Erythroblast (primary cell): ENCODE data around the gene EDARADD.
"Not testable (repeated sequence)": the region's sequence is repeated elsewhere in the genome, so short reads cannot be mapped to it uniquely, and the experiment has no call there.

Experiments
- DNase-seq, 2 experiments: peaks; one replicate each; lab custom pipeline; 2025; lab: John Stamatoyannopoulos, UW
- GATA1 ChIP-seq: IDR thresholded peaks from 2 replicates; pipeline ENCODE4 v1.6.1; 2011; ENCODE audit warnings: low read depth, mild to moderate bottlenecking, control low read depth, low read length, moderate library complexity
- POLR2A ChIP-seq: IDR thresholded peaks from 2 replicates; pipeline ENCODE4 v1.6.1; 2011; ENCODE audit warnings: mild to moderate bottlenecking, low read length

Gene EDARADD

GRCh38 chr1:236492378-236492777 is 98.3 kb downstream of the EDARADD start:
- TF ChIP-seq GATA1 (no peak), POLR2A (no peak)
- no peak for DNase-seq

- TF ChIP-seq POLR2A: no peak
- no peak for DNase-seq
Measured at GRCh38 chr1:236494082-236494481, 100.0 kb downstream of the EDARADD start.

GRCh38 chr1:236494586-236495466 is 100.7 kb downstream of the EDARADD start:
- DNase-seq: no peak
- no peak for TF ChIP-seq GATA1
- TF ChIP-seq POLR2A: no peak

- no peak for TF ChIP-seq POLR2A
- TF ChIP-seq GATA1: no peak
- no peak for DNase-seq
Measured at GRCh38 chr1:236495467-236496112, 101.5 kb downstream of the EDARADD start.

GRCh38 chr1:236497908-236498307 is 103.8 kb downstream of the EDARADD start:
- DNase-seq: no peak
- no peak for TF ChIP-seq POLR2A
- TF ChIP-seq GATA1: no peak

- no peak for TF ChIP-seq GATA1
- no peak for TF ChIP-seq POLR2A
- DNase-seq: no peak
Measured at GRCh38 chr1:236501093-236501492, 107.0 kb downstream of the EDARADD start.

GRCh38 chr1:236502579-236502971 is 108.5 kb downstream of the EDARADD start:
- TF ChIP-seq GATA1 (no peak), POLR2A (no peak)
- DNase-seq: no peak

- TF ChIP-seq POLR2A: no peak
- peak; percentile 13 to 14 for DNase-seq
Measured at GRCh38 chr1:236502972-236503639, 109.0 kb downstream of the EDARADD start.

- DNase-seq: not testable (repeated sequence)
Measured at GRCh38 chr1:236504338-236504737, 110.3 kb downstream of the EDARADD start.

GRCh38 chr1:236507022-236507700 is 113.1 kb downstream of the EDARADD start:
- peak; percentile 21 to 73 for DNase-seq
- peak; percentile 18 for TF ChIP-seq POLR2A
- TF ChIP-seq GATA1: no peak

GRCh38 chr1:236508593-236509027 is 114.5 kb downstream of the EDARADD start:
- no peak for DNase-seq
- TF ChIP-seq POLR2A (no peak), GATA1 (no peak)

GRCh38 chr1:236509203-236509602 is 115.1 kb downstream of the EDARADD start:
- DNase-seq: no peak
- TF ChIP-seq GATA1 (no peak), POLR2A (no peak)

- peak; percentile 35 to 70 for DNase-seq
- no peak for TF ChIP-seq POLR2A
- TF ChIP-seq GATA1: no peak
Measured at GRCh38 chr1:236509647-236510401, 115.7 kb downstream of the EDARADD start.
